Mesenchymal stem cell (in vitro differentiated cells and primary cell): ENCODE data around the gene TNS1.

ENCODE experiments used
- DNase-seq: peaks from one replicate; pipeline ENCODE4 v3.0.0-alpha.2; 2013
- H2AFZ ChIP-seq: one replicate; pipeline ENCODE4 v1.6.1; 2013; ENCODE audit warnings: low read depth, mild to moderate bottlenecking, control low read depth, inconsistent platforms, low read length, moderate library complexity
- H2AK5ac ChIP-seq: 2 replicates; pipeline ENCODE4 v1.6.1; 2013; ENCODE audit warnings: low read length, moderate library complexity, mild to moderate bottlenecking, inconsistent platforms; ENCODE audit not compliant: severe bottlenecking
- H2BK120ac ChIP-seq: one replicate; pipeline ENCODE4 v1.6.1; 2013; ENCODE audit warnings: low read depth, mild to moderate bottlenecking, inconsistent platforms, low read length, moderate library complexity
- H2BK12ac ChIP-seq, 2 experiments: one replicate each; pipeline ENCODE4 v1.6.1; 2013; ENCODE audit warnings: inconsistent platforms in 2 of 2, low read length in 2 of 2, mild to moderate bottlenecking in 2 of 2, moderate library complexity in 2 of 2, control low read depth in 1 of 2
- H2BK15ac ChIP-seq: one replicate; pipeline ENCODE4 v1.6.1; 2013; ENCODE audit warnings: mild to moderate bottlenecking, low read depth, inconsistent platforms; ENCODE audit not compliant: poor library complexity, severe bottlenecking
- H2BK5ac ChIP-seq: 2 replicates; pipeline ENCODE4 v1.6.1; 2013; ENCODE audit warnings: low read depth, mild to moderate bottlenecking, low read length, control low read depth, inconsistent platforms; ENCODE audit not compliant: poor library complexity, severe bottlenecking
- H3K14ac ChIP-seq, 2 experiments: one replicate each; pipeline ENCODE4 v1.6.1; 2013; ENCODE audit warnings: inconsistent platforms in 2 of 2, low read length in 2 of 2, control low read depth in 1 of 2, mild to moderate bottlenecking in 1 of 2, moderate library complexity in 1 of 2
- H3K18ac ChIP-seq, 2 experiments: one replicate each; pipeline ENCODE4 v1.6.1; 2013; ENCODE audit warnings: inconsistent platforms in 2 of 2, low read length in 2 of 2, control low read depth in 1 of 2, low read depth in 1 of 2, mild to moderate bottlenecking in 1 of 2
- H3K23ac ChIP-seq, 2 experiments: one replicate each; pipeline ENCODE4 v1.6.1; 2013; ENCODE audit warnings: inconsistent platforms in 2 of 2, low read length in 2 of 2, mild to moderate bottlenecking in 2 of 2, moderate library complexity in 2 of 2, control low read depth in 1 of 2
- H3K27ac ChIP-seq: 2 replicates; pipeline ENCODE4 v1.5.1; 2013; ENCODE audit warnings: mild to moderate bottlenecking, moderate library complexity, low read length, control low read depth, inconsistent platforms; ENCODE audit not compliant: poor library complexity, severe bottlenecking
- H3K27me3 ChIP-seq, 2 experiments: 2 replicates each; pipeline versions ENCODE4 v1.6.1 to v1.7.0; 2013; ENCODE audit warnings: low read length in 2 of 2, mild to moderate bottlenecking in 2 of 2, moderate library complexity in 2 of 2, control low read depth in 1 of 2, inconsistent platforms in 1 of 2; ENCODE audit not compliant: control insufficient read depth in 1 of 2, insufficient read depth in 1 of 2
- H3K36me3 ChIP-seq, 2 experiments: 2 replicates each; pipeline versions ENCODE4 v1.6.1 to v1.7.0; 2013; ENCODE audit warnings: low read length in 2 of 2, control low read depth in 1 of 2, inconsistent platforms in 1 of 2, low read depth in 1 of 2, mild to moderate bottlenecking in 1 of 2; ENCODE audit not compliant: insufficient read depth in 2 of 2, control insufficient read depth in 1 of 2
- H3K4ac ChIP-seq, 2 experiments: one replicate each; pipeline ENCODE4 v1.6.1; 2013; ENCODE audit warnings: inconsistent platforms in 2 of 2, low read length in 2 of 2, mild to moderate bottlenecking in 2 of 2, moderate library complexity in 2 of 2, control low read depth in 1 of 2, low read depth in 1 of 2
- H3K4me1 ChIP-seq: 2 replicates; pipeline ENCODE4 v1.6.1; 2013; ENCODE audit warnings: low read depth, low read length, control low read depth; ENCODE audit not compliant: control insufficient read depth, insufficient read depth
- H3K4me2 ChIP-seq: 2 replicates; pipeline ENCODE4 v1.6.1; 2013; ENCODE audit warnings: low read length, mild to moderate bottlenecking, inconsistent platforms; ENCODE audit not compliant: poor library complexity, severe bottlenecking
- H3K4me3 ChIP-seq, 2 experiments: 2 replicates each; pipeline versions ENCODE4 v1.5.1 to v1.7.0; 2013; ENCODE audit warnings: low read length in 2 of 2, mild to moderate bottlenecking in 2 of 2, control low read depth in 1 of 2, low read depth in 1 of 2; ENCODE audit not compliant: insufficient read depth in 1 of 2
- H3K79me1 ChIP-seq: replicated peaks from 2 replicates; pipeline ENCODE4 v1.6.1; 2013; ENCODE audit warnings: mild to moderate bottlenecking, control low read depth, low read length, inconsistent platforms; ENCODE audit not compliant: poor library complexity, severe bottlenecking
- H3K9ac ChIP-seq: 2 replicates; pipeline ENCODE4 v1.7.0; 2013; ENCODE audit warnings: mild to moderate bottlenecking, low read length, moderate library complexity
- H3K9me3 ChIP-seq: 2 replicates; pipeline ENCODE4 v1.7.0; 2013; ENCODE audit warnings: mild to moderate bottlenecking, low read length; ENCODE audit not compliant: control insufficient read depth
- H4K8ac ChIP-seq: one replicate; pipeline ENCODE4 v1.6.1; 2013; ENCODE audit warnings: inconsistent platforms, mild to moderate bottlenecking, low read length, moderate library complexity
- H4K91ac ChIP-seq: one replicate; pipeline ENCODE4 v1.6.1; 2013; ENCODE audit warnings: mild to moderate bottlenecking, low read length, inconsistent platforms
- WGBS: methylation state at CpG from one replicate; pipeline ENCODE4 v1.1.7; 2013; ENCODE audit warnings: mixed read lengths; 5-methylcytosine and 5-hydroxymethylcytosine counted together

Gene TNS1

DNA sequence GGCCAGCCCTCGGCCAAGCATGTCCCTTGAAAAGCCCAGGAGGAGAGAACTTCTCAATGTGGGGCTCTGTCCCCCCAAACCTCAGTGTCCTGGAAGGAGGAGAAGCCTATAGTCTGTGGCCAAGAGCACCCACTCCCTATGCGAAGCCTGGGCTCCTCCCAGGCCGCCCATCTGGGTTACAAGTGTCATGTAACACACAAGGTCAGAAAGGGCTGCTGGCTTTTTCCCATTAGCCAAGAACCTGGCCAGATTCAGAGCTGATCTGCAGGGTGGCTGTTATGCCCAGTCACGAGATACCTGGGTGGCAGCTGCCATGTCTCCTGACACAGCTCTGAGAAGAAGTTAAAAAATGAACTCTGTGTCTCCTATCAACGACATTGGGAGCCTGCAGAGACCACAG lies 170.7 kb downstream of the TNS1 start:
- H2BK12ac ChIP-seq = no peak overlapping the region

DNA sequence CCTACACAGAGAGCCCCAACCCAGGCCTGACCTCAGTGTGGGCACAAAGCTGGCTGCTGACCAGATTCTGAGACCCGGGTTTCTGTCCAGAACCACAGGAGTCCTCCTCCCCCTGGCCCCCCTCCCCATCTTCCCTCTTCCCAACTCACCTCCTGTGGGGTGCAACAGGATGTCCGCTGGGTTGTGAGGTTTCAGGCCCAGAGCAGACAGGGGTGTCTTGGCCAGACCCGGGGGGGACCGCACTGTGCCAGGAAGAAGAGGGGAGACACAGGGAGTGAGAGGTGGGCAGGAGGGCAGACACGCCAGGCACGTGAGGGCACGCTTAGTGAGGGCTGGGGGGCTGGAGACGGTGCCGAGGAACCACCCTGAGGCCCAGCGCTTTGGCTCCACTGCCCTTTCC lies 171.5 kb downstream of the TNS1 start:
- no peak overlapping the region for H3K23ac ChIP-seq
- no peak overlapping the region for H2AFZ ChIP-seq
- H3K27ac ChIP-seq = no peak overlapping the region
- peaks cover 85 to 86% of the 10 kb centered on the region in 2 experiments for H3K36me3 ChIP-seq
- no peak overlapping the region for H3K18ac ChIP-seq
- H3K79me1 ChIP-seq = peaks cover 9% of the 10 kb centered on the region
- H2BK15ac ChIP-seq = no peak overlapping the region
- no peak overlapping the region for H2BK12ac ChIP-seq
- H2AK5ac ChIP-seq = no peak overlapping the region
- no peaks in the 10 kb centered on the region for H3K27me3 ChIP-seq
- no peak overlapping the region for H3K4ac ChIP-seq
- WGBS = 93% methylated on average over 10 of the region's 10 CpGs
- no peak overlapping the region for H4K91ac ChIP-seq
- H3K4me3 ChIP-seq = no peak overlapping the region
- H3K4me2 ChIP-seq = no peak overlapping the region
- H3K9ac ChIP-seq = no peak overlapping the region
- no peak overlapping the region for H2BK5ac ChIP-seq
- H3K9me3 ChIP-seq = no peaks in the 10 kb centered on the region
- H3K4me1 ChIP-seq = peaks cover 5% of the 10 kb centered on the region
- DNase-seq = no peak
- no peak overlapping the region for H2BK120ac ChIP-seq
- no peak overlapping the region for H4K8ac ChIP-seq
- no peak overlapping the region for H3K14ac ChIP-seq

More for the DNA sequence above, 170.7 kb downstream of the TNS1 start:
- no peak overlapping the region for H2BK5ac ChIP-seq
- H3K4ac ChIP-seq = no peak overlapping the region
- H3K4me2 ChIP-seq = no peak overlapping the region
- H4K8ac ChIP-seq = no peak overlapping the region
- H3K9me3 ChIP-seq = no peaks in the 10 kb centered on the region
- no peak overlapping the region for H3K14ac ChIP-seq
- no peak overlapping the region for H2AFZ ChIP-seq
- no peak overlapping the region for H3K23ac ChIP-seq
- no peaks in the 10 kb centered on the region for H3K27me3 ChIP-seq
- H3K36me3 ChIP-seq = peaks cover 80 to 85% of the 10 kb centered on the region in 2 experiments
- no peak overlapping the region for H2BK120ac ChIP-seq
- no peak overlapping the region for H2BK15ac ChIP-seq
- H3K4me3 ChIP-seq = no peak overlapping the region
- 90% methylated on average over 5 of the region's 5 CpGs for WGBS
- H3K4me1 ChIP-seq = peaks cover 10% of the 10 kb centered on the region
- H3K9ac ChIP-seq = no peak overlapping the region
- H2AK5ac ChIP-seq = no peak overlapping the region
- no peak for DNase-seq
- H3K18ac ChIP-seq = no peak overlapping the region
- no peak overlapping the region for H4K91ac ChIP-seq
- peaks cover 9% of the 10 kb centered on the region for H3K79me1 ChIP-seq
- no peak overlapping the region for H3K27ac ChIP-seq

DNA sequence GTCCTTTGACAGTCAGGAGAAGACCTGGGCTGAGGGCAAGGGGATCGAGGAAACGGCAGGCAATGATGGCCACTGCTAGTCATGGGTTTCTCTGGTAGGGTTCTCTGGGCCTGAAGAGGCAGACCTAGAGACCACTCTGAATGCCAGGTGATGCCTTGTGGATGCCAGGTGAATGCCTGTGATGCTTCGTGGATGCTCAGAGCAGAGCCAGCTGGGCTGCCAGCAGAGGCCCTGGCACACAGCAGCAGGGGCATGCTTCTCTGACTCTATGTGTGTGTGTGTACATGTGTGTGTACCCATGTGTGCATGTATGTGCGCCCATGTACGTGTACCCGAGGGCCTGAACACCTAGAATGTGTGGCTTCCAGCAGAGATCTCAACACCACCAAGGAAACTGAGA lies 172.0 kb downstream of the TNS1 start:
- WGBS = 92% methylated on average over 6 of the region's 6 CpGs
- H3K27me3 ChIP-seq = no peaks in the 10 kb centered on the region
- H3K14ac ChIP-seq = no peak overlapping the region
- H4K91ac ChIP-seq = no peak overlapping the region
- peaks cover 83 to 85% of the 10 kb centered on the region in 2 experiments for H3K36me3 ChIP-seq
- no peak overlapping the region for H2BK120ac ChIP-seq
- no peak overlapping the region for H3K27ac ChIP-seq
- no peak overlapping the region for H3K4ac ChIP-seq
- H2AFZ ChIP-seq = no peak overlapping the region
- H2BK12ac ChIP-seq = no peak overlapping the region
- H3K79me1 ChIP-seq = peaks cover 9% of the 10 kb centered on the region
- no peak overlapping the region for H2AK5ac ChIP-seq
- no peak overlapping the region for H3K23ac ChIP-seq
- H3K18ac ChIP-seq = no peak overlapping the region
- H3K9ac ChIP-seq = no peak overlapping the region
- H3K9me3 ChIP-seq = no peaks in the 10 kb centered on the region
- no peak overlapping the region for H3K4me3 ChIP-seq
- H2BK5ac ChIP-seq = no peak overlapping the region
- no peak overlapping the region for H4K8ac ChIP-seq
- no peak for DNase-seq
- peaks cover 5% of the 10 kb centered on the region for H3K4me1 ChIP-seq
- H3K4me2 ChIP-seq = no peak overlapping the region
- no peak overlapping the region for H2BK15ac ChIP-seq

GRCh38 chr2:217830061-217830460 lies 172.7 kb downstream of the TNS1 start:
- Histone ChIP-seq H3K79me1 (peaks cover 9% of the 10 kb centered on the region), H4K8ac (no peak overlapping the region), H2AFZ (no peak overlapping the region), H2BK12ac (no peak overlapping the region), H3K4ac (no peak overlapping the region), H2BK5ac (no peak overlapping the region), H4K91ac (no peak overlapping the region), H3K4me2 (no peak overlapping the region), H2AK5ac (no peak overlapping the region), H3K9ac (no peak overlapping the region), H3K4me3 (no peak overlapping the region), H3K9me3 (no peaks in the 10 kb centered on the region), H3K14ac (no peak overlapping the region), H3K27me3 (no peaks in the 10 kb centered on the region), H3K18ac (no peak overlapping the region), H3K4me1 (peaks cover 4% of the 10 kb centered on the region), H2BK15ac (no peak overlapping the region), H3K27ac (no peak overlapping the region), H3K36me3 (peaks cover 80 to 88% of the 10 kb centered on the region in 2 experiments), H2BK120ac (no peak overlapping the region), H3K23ac (no peak overlapping the region)
- 91% methylated on average over 9 of the region's 9 CpGs for WGBS
- no peak for DNase-seq
